ENCODE measurements around the gene ASCC1. TPM values are rescaled to one million over a fixed set of nuclear protein-coding genes. Genes with fewer than 3 reads are reported as not detected.
"Not testable (repeated sequence)": the region's sequence is repeated elsewhere in the genome, so short reads cannot be mapped to it uniquely, and the experiment has no call there.

The ASCC1 gene
- total RNA-seq, 3 donors from 2014 or later, result 18.0 to 23.6 (median 21.4) TPM

DNA sequence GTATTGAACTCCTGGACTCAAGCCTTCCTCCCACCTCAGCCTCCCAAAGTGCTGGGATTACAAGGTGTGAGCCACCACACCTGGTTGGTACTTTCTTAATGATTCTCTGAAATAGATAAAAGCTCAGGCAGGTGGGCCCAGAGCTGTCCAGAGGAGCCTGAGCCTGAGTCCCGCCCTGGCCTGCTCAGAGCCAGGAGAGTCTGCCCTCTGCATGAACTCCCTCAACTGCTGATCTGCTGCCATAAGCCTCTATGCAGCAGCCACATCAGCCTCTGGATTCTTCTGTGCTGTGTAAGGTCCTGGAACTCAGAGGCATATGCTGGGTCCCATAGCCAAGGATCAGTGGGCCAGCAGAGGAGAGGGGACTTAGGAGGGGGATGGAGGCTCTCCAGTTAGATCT is 34.6 kb upstream of the ASCC1 start:
- Histone ChIP-seq H3K36me3 (ENCODE audit: low read depth) (no peaks in the 10 kb centered on the region), H3K9me3 (no peaks in the 10 kb centered on the region), H3K4me1 (ENCODE audit: low read depth) (peaks cover 74% of the 10 kb centered on the region), H3K4me3 (no peak overlapping the region)
- ATAC-seq (no peak), DNase-seq (peak in 2 of 3 donors; percentile 45 to 65)
- TF ChIP-seq, protein P1, sequence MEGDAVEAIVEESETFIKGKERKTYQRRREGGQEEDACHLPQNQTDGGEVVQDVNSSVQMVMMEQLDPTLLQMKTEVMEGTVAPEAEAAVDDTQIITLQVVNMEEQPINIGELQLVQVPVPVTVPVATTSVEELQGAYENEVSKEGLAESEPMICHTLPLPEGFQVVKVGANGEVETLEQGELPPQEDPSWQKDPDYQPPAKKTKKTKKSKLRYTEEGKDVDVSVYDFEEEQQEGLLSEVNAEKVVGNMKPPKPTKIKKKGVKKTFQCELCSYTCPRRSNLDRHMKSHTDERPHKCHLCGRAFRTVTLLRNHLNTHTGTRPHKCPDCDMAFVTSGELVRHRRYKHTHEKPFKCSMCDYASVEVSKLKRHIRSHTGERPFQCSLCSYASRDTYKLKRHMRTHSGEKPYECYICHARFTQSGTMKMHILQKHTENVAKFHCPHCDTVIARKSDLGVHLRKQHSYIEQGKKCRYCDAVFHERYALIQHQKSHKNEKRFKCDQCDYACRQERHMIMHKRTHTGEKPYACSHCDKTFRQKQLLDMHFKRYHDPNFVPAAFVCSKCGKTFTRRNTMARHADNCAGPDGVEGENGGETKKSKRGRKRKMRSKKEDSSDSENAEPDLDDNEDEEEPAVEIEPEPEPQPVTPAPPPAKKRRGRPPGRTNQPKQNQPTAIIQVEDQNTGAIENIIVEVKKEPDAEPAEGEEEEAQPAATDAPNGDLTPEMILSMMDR (IDR thresholded peaks at IDR 0.05), result no peak
- intact Hi-C loops (cut with DNase I, micrococcal nuclease), result no loop called here

DNA sequence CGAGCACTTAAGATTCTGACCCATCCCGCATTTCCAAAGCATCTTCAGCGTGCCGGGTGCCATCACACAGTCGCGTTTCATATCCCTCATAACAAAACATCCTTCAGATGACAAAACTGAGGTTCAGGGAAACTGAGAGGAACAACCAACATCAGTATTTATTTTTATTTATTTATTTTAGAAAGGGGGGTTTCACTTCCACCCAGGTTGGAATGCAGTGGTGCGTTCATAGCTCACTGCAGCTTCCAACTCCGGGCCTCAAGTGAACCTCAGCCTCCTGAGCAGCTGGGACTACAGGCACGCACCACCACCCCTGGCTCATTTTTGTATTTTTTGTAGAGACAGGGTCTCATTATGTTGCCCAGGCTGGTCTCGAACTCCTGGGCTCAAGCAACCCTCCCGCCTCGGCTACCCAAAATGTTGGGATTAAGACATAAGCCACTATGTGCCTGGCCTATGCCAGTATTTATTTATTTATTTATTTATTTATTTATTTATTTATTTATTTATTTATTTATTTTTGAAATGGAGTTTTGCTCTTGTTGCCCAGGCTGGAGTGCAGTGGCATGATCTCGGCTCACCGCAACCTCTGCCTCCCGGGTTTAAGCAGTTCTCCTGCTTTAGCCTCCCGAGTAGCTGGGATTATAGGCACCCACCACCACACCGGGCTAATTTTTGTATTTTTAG is 33.2 kb upstream of the ASCC1 start:
- not testable (repeated sequence) for H3K4me3 ChIP-seq

DNA sequence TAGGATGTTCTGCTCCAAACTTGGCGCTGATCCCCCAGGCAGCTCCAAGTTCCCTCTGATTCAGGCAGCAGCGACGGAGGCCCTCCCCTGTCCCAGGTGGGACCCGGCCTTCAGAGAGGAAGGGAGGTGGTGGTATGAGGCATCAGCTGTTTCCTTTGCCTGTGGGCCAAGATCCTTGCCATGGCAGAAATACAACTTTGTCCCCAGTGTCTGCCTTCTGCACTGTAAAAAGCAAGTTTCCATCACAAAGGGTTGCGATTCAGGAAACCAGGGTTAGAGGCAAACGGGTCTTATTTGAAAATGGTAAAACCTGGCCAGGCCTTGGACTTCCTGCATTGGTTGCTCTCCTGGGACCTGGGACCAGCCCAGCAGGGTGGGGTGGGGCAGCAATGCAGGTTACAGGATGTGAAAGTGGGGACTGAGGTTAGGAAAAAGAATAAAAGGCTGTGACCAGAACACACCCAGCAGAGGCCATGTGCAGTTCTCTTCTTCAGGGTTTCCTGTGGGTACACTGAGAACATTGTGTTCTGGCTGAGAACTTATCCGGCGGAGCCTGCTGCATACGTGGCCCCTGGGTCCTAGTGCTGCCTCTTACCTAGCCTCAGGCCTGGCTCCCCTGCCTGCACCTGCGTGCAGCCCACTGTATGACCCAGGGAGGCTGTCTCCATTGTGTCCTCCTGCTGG is 32.5 kb upstream of the ASCC1 start:
- Histone ChIP-seq H3K36me3 (ENCODE audit: low read depth) (no peaks in the 10 kb centered on the region), H3K9me3 (no peaks in the 10 kb centered on the region), H3K4me1 (ENCODE audit: low read depth) (peaks cover 72% of the 10 kb centered on the region), H3K4me3 (no peak overlapping the region)
- DNase-seq (peak; percentile 79 to 94 (median 87)), ATAC-seq (peak; percentile 91)
- TF ChIP-seq, protein P1 (IDR thresholded peaks at IDR 0.05), result no peak
- intact Hi-C loops (cut with DNase I, micrococcal nuclease), result no loop called here

More for the DNA sequence above, 33.2 kb upstream of the ASCC1 start:
- peak in 2 of 3 donors; percentile 37 to 52 for DNase-seq
- H3K9me3 ChIP-seq; ATAC-seq; H3K36me3 ChIP-seq (ENCODE audit: low read depth); intact Hi-C loops (cut with DNase I, micrococcal nuclease): not testable (repeated sequence)
- H3K4me1 ChIP-seq (ENCODE audit: low read depth), result peaks cover 74% of the 10 kb centered on the region

GRCh38 chr10:72245949-72246525 is 30.0 kb upstream of the ASCC1 start:
- DNase-seq (peak in 1 of 3 donors; percentile 23), ATAC-seq (no peak)
- Histone ChIP-seq H3K4me1 (ENCODE audit: low read depth) (peaks cover 74% of the 10 kb centered on the region), H3K36me3 (ENCODE audit: low read depth) (no peaks in the 10 kb centered on the region), H3K9me3 (no peaks in the 10 kb centered on the region), H3K4me3 (no peak overlapping the region)
- intact Hi-C loops (cut with DNase I, micrococcal nuclease), result no loop called here
- TF ChIP-seq, protein P1 (IDR thresholded peaks at IDR 0.05), result no peak

GRCh38 chr10:72244573-72245038 is 28.5 kb upstream of the ASCC1 start:
- ATAC-seq, result no peak
- H3K4me1 ChIP-seq (ENCODE audit: low read depth), result peaks cover 69% of the 10 kb centered on the region
- H3K4me3 ChIP-seq, result no peak overlapping the region

More at GRCh38 chr10:72244573-72245038, 28.5 kb upstream of the ASCC1 start:
- TF ChIP-seq, protein P1 (IDR thresholded peaks at IDR 0.05), result no peak
- no peaks in the 10 kb centered on the region for H3K36me3 ChIP-seq (ENCODE audit: low read depth)
- no peaks in the 10 kb centered on the region for H3K9me3 ChIP-seq
- intact Hi-C loops (cut with DNase I, micrococcal nuclease), result no loop called here
- no peak for DNase-seq
